HepG2 (cell line): ENCODE results near the gene IGF2BP3. TPM values are rescaled to one million over a fixed set of nuclear protein-coding genes. Genes with fewer than 3 reads are reported as not detected.
A peak's percentile ranks its signal among the peaks of the same experiment; 100 is the strongest.

ENCODE experiments used
- ARHGAP35 ChIP-seq: sonication (generic); formaldehyde crosslinking; IDR thresholded peaks from 2 replicates; pipeline ENCODE4 v1.9.0; 2022; ENCODE audit warnings: mild to moderate bottlenecking, inconsistent platforms, moderate library complexity, missing genetic modification reagents, borderline replicate concordance
- CBFB ChIP-seq: sonication (generic); formaldehyde crosslinking; IDR thresholded peaks from 2 replicates; pipeline ENCODE4 v1.4.0; 2020; ENCODE audit warnings: missing genetic modification reagents
- CENPX ChIP-seq: sonication (generic); formaldehyde crosslinking; IDR thresholded peaks from 2 replicates; pipeline ENCODE4 v1.9.0; 2021; ENCODE audit warnings: mild to moderate bottlenecking, missing genetic modification reagents, moderate library complexity
- KDM2A ChIP-seq: sonication (generic); formaldehyde crosslinking; IDR thresholded peaks from 2 replicates; pipeline ENCODE4 v1.4.0; 2020; ENCODE audit warnings: low read depth, missing genetic modification reagents, borderline replicate concordance
- POGZ ChIP-seq: sonication (generic); formaldehyde crosslinking; IDR thresholded peaks from 2 replicates; pipeline ENCODE4 v1.4.0; 2020; ENCODE audit warnings: mild to moderate bottlenecking, missing genetic modification reagents
- POLR2AphosphoS5 ChIP-seq: IDR thresholded peaks from 2 replicates; pipeline ENCODE4 v1.6.1; 2012; ENCODE audit warnings: low read depth, low read length
- RXRB ChIP-seq: IDR thresholded peaks from 2 replicates; pipeline ENCODE4 v1.6.1; 2016; ENCODE audit warnings: borderline replicate concordance, missing genetic modification reagents, missing compliant biosample characterization
- SRSF1 ChIP-seq: fragments of 200-400 bp; formaldehyde crosslinking; optimal IDR thresholded peaks from 2 replicates; pipeline ENCODE3; 2017; ENCODE audit warnings: mild to moderate bottlenecking, low read depth, low read length, moderate library complexity
- ZBTB3 ChIP-seq: sonication (generic); formaldehyde crosslinking; IDR thresholded peaks from 2 replicates; pipeline ENCODE4 v1.4.0; 2020; ENCODE audit warnings: low read depth, mild to moderate bottlenecking, moderate library complexity, missing genetic modification reagents, borderline replicate concordance
- ZBTB7B ChIP-seq: sonication (generic); formaldehyde crosslinking; IDR thresholded peaks from 2 replicates; pipeline ENCODE4 v1.4.0; 2020; ENCODE audit warnings: missing genetic modification reagents
- ZFX ChIP-seq: sonication (generic); formaldehyde crosslinking; IDR thresholded peaks from 2 replicates; pipeline ENCODE4 v1.4.0; 2020; ENCODE audit warnings: mild to moderate bottlenecking, low read depth, missing genetic modification reagents, moderate library complexity
- ZMAT3 ChIP-seq: sonication (generic); formaldehyde crosslinking; conservative IDR thresholded peaks from 2 replicates; pipeline ENCODE4 v1.7.0; 2021; ENCODE audit warnings: missing genetic modification reagents
- ZMYM2 ChIP-seq: sonication (generic); formaldehyde crosslinking; IDR thresholded peaks from 2 replicates; pipeline ENCODE4 v1.8.0; 2022; ENCODE audit warnings: mild to moderate bottlenecking, missing genetic modification reagents
- ZNF207 ChIP-seq: fragments of 450-650 bp; IDR thresholded peaks from 2 replicates; pipeline ENCODE4 v1.6.1; 2016; ENCODE audit warnings: antibody characterized with exemption, borderline replicate concordance
- ZNF382 ChIP-seq: sonication (generic); formaldehyde crosslinking; IDR thresholded peaks from 2 replicates; pipeline ENCODE4 v1.5.0; 2020; ENCODE audit warnings: missing genetic modification reagents, mild to moderate bottlenecking, borderline replicate concordance
- ZNF747 ChIP-seq: sonication (generic); formaldehyde crosslinking; IDR thresholded peaks from 2 replicates; pipeline ENCODE4 v1.8.1; 2023; ENCODE audit warnings: missing genetic modification reagents, mild to moderate bottlenecking, borderline replicate concordance
- ZNF766 ChIP-seq: sonication (generic); formaldehyde crosslinking; IDR thresholded peaks from 2 replicates; pipeline ENCODE4 v1.5.0; 2020; ENCODE audit warnings: missing genetic modification reagents, borderline replicate concordance
- polyA plus RNA-seq, 8 experiments: library from polyadenylated mRNA; depleted of rRNA in 3 of 8; stranded (reverse) in 7 of 8; unstranded in 1 of 8; fragments of >200 nt; fragmentation: Illumina TruSeq in 4 of 8; extraction: Trizol in 4 of 8; gene quantifications; 2 replicates each; pipeline versions ENCODE4 v1.2.1 to v1.2.3, GENCODE V29; 2011 to 2016; ENCODE audit warnings: low read depth in 4 of 8, missing spikeins in 1 of 8, mixed read lengths in 1 of 8; ENCODE audit not compliant: insufficient read depth in 1 of 8
- total RNA-seq, 5 experiments: library from RNA; depleted of rRNA; stranded (reverse); fragments of >200 nt; fragmentation: Illumina TruSeq; extraction: Trizol; gene quantifications; 2 replicates each; pipeline ENCODE4 v1.2.3, GENCODE V29; 2016; ENCODE audit warnings: low read depth in 1 of 5
- TF ChIP-seq, protein P1 (sequence below): sonication (generic); formaldehyde crosslinking; IDR thresholded peaks from 2 replicates; pipeline ENCODE4 v1.4.0; 2020; ENCODE audit warnings: missing genetic modification reagents, borderline replicate concordance
- TF ChIP-seq, protein P2 (sequence below): sonication (generic); formaldehyde crosslinking; IDR thresholded peaks from 2 replicates; pipeline ENCODE4 v1.4.0; 2020; ENCODE audit warnings: missing genetic modification reagents
- TF ChIP-seq, protein P3 (sequence below): IDR thresholded peaks from 2 replicates; pipeline ENCODE4 v1.6.1; 2016; ENCODE audit warnings: missing compliant biosample characterization, missing genetic modification reagents, borderline replicate concordance
- TF ChIP-seq, protein P4 (sequence below): sonication (generic); formaldehyde crosslinking; IDR thresholded peaks from 2 replicates; pipeline ENCODE4 v1.8.1; 2022; ENCODE audit warnings: mild to moderate bottlenecking, missing genetic modification reagents

The IGF2BP3 gene
- total and polyA plus RNA-seq, 2 of the 13 experiments (the other 11 are each of a cell fraction or from before 2014, with no cell fraction given) = 37.7 to 39.5 TPM

DNA sequence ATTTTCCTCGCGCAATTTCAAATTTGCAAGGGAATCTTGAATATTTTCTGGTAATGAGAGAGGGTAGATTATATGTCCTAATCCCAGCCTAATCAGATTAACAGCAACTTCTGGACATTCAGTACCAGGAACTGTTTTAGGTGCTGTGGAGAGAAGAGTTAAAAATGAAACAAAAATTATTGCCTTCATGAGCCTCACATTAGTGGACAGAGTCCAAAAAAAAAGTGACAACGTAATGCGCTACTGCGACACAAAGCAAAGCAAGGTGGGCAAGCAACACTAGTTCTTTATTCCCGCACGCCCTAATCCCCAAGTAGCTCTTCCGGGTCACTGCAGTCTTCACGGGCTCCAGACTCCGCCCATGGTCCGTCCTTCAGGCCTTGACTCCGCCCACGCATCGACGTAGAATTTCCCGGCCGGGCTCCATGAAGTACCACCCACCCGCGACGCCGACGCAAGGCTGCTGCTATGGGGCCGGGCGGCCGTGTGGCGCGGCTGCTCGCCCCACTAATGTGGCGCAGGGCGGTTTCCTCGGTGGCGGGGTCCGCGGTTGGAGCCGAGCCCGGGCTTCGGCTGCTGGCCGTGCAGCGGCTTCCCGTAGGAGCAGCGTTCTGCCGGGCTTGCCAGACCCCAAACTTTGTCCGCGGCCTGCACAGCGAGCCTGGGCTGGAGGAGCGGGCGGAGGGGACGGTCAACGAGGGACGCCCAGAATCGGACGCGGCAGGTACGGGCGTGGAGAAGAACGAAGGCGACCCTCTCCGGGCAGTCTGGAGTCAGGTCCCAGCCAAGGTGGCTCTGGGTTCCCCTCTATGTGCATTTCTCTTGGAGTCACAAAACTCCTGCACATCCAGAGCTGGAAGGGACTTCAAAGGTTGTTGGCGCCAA, 171.2 kb downstream of the IGF2BP3 start, which contains the start of gene MALSU1 (continued):
- TF ChIP-seq, protein P1, sequence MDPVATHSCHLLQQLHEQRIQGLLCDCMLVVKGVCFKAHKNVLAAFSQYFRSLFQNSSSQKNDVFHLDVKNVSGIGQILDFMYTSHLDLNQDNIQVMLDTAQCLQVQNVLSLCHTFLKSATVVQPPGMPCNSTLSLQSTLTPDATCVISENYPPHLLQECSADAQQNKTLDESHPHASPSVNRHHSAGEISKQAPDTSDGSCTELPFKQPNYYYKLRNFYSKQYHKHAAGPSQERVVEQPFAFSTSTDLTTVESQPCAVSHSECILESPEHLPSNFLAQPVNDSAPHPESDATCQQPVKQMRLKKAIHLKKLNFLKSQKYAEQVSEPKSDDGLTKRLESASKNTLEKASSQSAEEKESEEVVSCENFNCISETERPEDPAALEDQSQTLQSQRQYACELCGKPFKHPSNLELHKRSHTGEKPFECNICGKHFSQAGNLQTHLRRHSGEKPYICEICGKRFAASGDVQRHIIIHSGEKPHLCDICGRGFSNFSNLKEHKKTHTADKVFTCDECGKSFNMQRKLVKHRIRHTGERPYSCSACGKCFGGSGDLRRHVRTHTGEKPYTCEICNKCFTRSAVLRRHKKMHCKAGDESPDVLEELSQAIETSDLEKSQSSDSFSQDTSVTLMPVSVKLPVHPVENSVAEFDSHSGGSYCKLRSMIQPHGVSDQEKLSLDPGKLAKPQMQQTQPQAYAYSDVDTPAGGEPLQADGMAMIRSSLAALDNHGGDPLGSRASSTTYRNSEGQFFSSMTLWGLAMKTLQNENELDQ (CRISPR knock-in tag) = no peak
- TF ChIP-seq KDM2A (CRISPR knock-in tag) = peak; percentile 85; the same call in 1 of the 2 replicates
- no peak for TF ChIP-seq ZBTB3 (CRISPR knock-in tag)
- TF ChIP-seq ZFX (CRISPR knock-in tag) = peak; percentile 99
- TF ChIP-seq ZNF382 (CRISPR knock-in tag) = no peak
- TF ChIP-seq ZMYM2 = peak; percentile 40; the same call in 1 of the 2 replicates
- peak; percentile 84 for TF ChIP-seq POGZ
- no peak for TF ChIP-seq ZNF207
- peak; percentile 51; the same call in 1 of the 2 replicates for TF ChIP-seq RXRB
- TF ChIP-seq ZMAT3 (CRISPR knock-in tag) = peak; percentile 80
- TF ChIP-seq, protein P2, sequence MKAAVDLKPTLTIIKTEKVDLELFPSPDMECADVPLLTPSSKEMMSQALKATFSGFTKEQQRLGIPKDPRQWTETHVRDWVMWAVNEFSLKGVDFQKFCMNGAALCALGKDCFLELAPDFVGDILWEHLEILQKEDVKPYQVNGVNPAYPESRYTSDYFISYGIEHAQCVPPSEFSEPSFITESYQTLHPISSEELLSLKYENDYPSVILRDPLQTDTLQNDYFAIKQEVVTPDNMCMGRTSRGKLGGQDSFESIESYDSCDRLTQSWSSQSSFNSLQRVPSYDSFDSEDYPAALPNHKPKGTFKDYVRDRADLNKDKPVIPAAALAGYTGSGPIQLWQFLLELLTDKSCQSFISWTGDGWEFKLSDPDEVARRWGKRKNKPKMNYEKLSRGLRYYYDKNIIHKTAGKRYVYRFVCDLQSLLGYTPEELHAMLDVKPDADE = no peak
- TF ChIP-seq, protein P3, sequence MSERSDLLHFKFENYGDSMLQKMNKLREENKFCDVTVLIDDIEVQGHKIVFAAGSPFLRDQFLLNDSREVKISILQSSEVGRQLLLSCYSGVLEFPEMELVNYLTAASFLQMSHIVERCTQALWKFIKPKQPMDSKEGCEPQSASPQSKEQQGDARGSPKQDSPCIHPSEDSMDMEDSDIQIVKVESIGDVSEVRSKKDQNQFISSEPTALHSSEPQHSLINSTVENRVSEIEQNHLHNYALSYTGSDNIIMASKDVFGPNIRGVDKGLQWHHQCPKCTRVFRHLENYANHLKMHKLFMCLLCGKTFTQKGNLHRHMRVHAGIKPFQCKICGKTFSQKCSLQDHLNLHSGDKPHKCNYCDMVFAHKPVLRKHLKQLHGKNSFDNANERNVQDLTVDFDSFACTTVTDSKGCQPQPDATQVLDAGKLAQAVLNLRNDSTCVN (CRISPR knock-in tag) = peak; percentile 1; the same call in 1 of the 2 replicates
- TF ChIP-seq, protein P4, sequence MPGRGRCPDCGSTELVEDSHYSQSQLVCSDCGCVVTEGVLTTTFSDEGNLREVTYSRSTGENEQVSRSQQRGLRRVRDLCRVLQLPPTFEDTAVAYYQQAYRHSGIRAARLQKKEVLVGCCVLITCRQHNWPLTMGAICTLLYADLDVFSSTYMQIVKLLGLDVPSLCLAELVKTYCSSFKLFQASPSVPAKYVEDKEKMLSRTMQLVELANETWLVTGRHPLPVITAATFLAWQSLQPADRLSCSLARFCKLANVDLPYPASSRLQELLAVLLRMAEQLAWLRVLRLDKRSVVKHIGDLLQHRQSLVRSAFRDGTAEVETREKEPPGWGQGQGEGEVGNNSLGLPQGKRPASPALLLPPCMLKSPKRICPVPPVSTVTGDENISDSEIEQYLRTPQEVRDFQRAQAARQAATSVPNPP (CRISPR knock-in tag) = 0 out of 2 replicates have a peak, but pooled peaks have one; percentile 9
- TF ChIP-seq ZNF747 (CRISPR knock-in tag) = peak; percentile 96
- no peak for TF ChIP-seq SRSF1
- no peak for TF ChIP-seq ZBTB7B (CRISPR knock-in tag)
- no peak for TF ChIP-seq CENPX (CRISPR knock-in tag)
- TF ChIP-seq CBFB (CRISPR knock-in tag) = peak; percentile 59; the same call in 1 of the 2 replicates
- peak; percentile 87 for TF ChIP-seq ARHGAP35 (CRISPR knock-in tag)
- TF ChIP-seq POLR2AphosphoS5 = peak; percentile 93
- TF ChIP-seq ZNF766 (CRISPR knock-in tag) = no peak; the same call in 1 of the 2 replicates
